GM19351 (cell line): ENCODE results near the gene COMP.

ENCODE experiments used
- ATAC-seq: cut with Tn5 transposase; IDR thresholded peaks from one replicate; pipeline ENCODE4 v1.9.1; 2021; ENCODE audit warnings: mild to moderate bottlenecking, moderate library complexity; ENCODE audit not compliant: unreplicated experiment

The COMP gene

GRCh38 chr19:18770663-18771327 lies 20.3 kb downstream of the COMP start:
- ATAC-seq, result no peak

- no peak for ATAC-seq
These were observed 21.0 kb downstream of the COMP start for GRCh38 chr19:18769989-18770528.

- no peak for ATAC-seq
These were observed 21.9 kb downstream of the COMP start for GRCh38 chr19:18768997-18769891.

- no peak for ATAC-seq
These were observed 22.9 kb downstream of the COMP start for GRCh38 chr19:18768046-18768771.

GRCh38 chr19:18765224-18765623 lies 25.9 kb downstream of the COMP start:
- ATAC-seq, result no peak

- no peak for ATAC-seq
These were observed 26.5 kb downstream of the COMP start for GRCh38 chr19:18764591-18765051.

- ATAC-seq, result no peak
These were observed 27.2 kb downstream of the COMP start for GRCh38 chr19:18763674-18764590.

- no peak for ATAC-seq
These were observed 28.7 kb downstream of the COMP start for GRCh38 chr19:18762125-18763023.

- no peak for ATAC-seq
These were observed 29.5 kb downstream of the COMP start for GRCh38 chr19:18761531-18762110.

- ATAC-seq, result no peak
These were observed 30.4 kb downstream of the COMP start for GRCh38 chr19:18760440-18761383.

GRCh38 chr19:18759995-18760426 lies 31.1 kb downstream of the COMP start:
- ATAC-seq, result no peak

- ATAC-seq, result no peak
These were observed 31.7 kb downstream of the COMP start for GRCh38 chr19:18759304-18759994.

GRCh38 chr19:18756896-18757295 lies 34.2 kb downstream of the COMP start:
- no peak for ATAC-seq

- ATAC-seq, result no peak
These were observed 36.6 kb downstream of the COMP start for GRCh38 chr19:18754501-18754900.

GRCh38 chr19:18751571-18751970 lies 39.5 kb downstream of the COMP start:
- ATAC-seq, result no peak

GRCh38 chr19:18750295-18750970 lies 40.7 kb downstream of the COMP start:
- no peak for ATAC-seq
